ENCODE data around the gene MAN2B1.

MAN2B1 gene

DNA sequence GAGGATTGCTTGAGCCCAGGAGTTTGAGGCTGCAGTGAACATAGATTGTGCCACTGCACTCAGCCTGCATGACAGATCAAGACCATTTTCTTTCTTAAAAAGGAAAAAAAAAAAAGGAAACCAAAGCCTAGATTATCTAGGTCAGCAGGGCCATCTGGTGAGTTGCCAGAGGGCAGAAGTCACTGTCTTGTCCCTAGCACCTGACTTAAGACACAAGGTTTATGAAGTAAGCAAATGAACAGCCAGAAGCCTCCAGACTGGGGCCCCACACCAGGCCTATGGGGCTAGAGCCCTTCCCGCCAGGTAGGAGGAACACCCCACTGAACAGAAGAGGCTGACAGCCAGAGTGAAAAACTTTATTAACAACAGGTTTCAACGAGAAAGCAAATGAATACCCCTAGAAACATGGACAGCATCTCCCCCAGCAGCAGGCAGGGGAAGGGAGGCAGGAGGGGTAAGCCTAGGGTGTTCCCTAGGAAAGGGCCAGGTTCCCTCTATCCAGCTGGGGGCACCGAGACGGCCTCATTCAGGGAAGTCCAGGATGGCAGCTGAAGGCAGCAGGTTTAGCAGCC is 1.3 kb upstream of the MAN2B1 start:
- H2AFZ ChIP-seq (ENCODE audit: low read depth, low read length) = no peak overlapping the region
- no peak overlapping the region for H2BK120ac ChIP-seq (ENCODE audit: low read depth, low read length)
- H3K27me3 ChIP-seq (ENCODE audit: control insufficient read depth in 1 of 2, insufficient read depth in 1 of 2, low read length in 2 of 2) = no peaks in the 10 kb centered on the region
- peak overlapping the region in 1 of 2 experiments; percentile 97 for H3K4me3 ChIP-seq (ENCODE audit: insufficient read depth in 1 of 2, low read depth in 1 of 2, low read length in 2 of 2)
- H2AK5ac ChIP-seq (ENCODE audit: low read length, severe bottlenecking) = no peak overlapping the region
- H2BK5ac ChIP-seq (ENCODE audit: low read depth, low read length, poor library complexity, severe bottlenecking) = no peak overlapping the region
- peaks cover 49% of the 10 kb centered on the region in 2 experiments for H3K36me3 ChIP-seq (ENCODE audit: control insufficient read depth in 1 of 2, insufficient read depth in 2 of 2, low read depth in 1 of 2, low read length in 2 of 2)
- no peak overlapping the region for H3K18ac ChIP-seq (ENCODE audit: low read depth in 1 of 2, low read length in 2 of 2)
- DNase-seq = no peak
- no peaks in the 10 kb centered on the region for H3K9me3 ChIP-seq (ENCODE audit: control insufficient read depth, low read length)
- H2BK15ac ChIP-seq (ENCODE audit: low read depth, poor library complexity, severe bottlenecking) = no peak overlapping the region
- no peak overlapping the region for H2BK12ac ChIP-seq (ENCODE audit: low read length in 2 of 2)
- no peak overlapping the region for H4K8ac ChIP-seq (ENCODE audit: low read length)
- H3K4me1 ChIP-seq (ENCODE audit: control insufficient read depth, insufficient read depth, low read depth, low read length) = peaks cover 32% of the 10 kb centered on the region
- peak overlapping the region in 1 of 2 experiments; percentile 38 for H3K23ac ChIP-seq (ENCODE audit: low read length in 2 of 2)
- no peak overlapping the region for H3K27ac ChIP-seq (ENCODE audit: low read length, poor library complexity, severe bottlenecking)
- no peak overlapping the region for H3K4ac ChIP-seq (ENCODE audit: low read depth in 1 of 2, low read length in 2 of 2)
- WGBS = 89% methylated on average over 3 of the region's 4 CpGs
- H4K91ac ChIP-seq (ENCODE audit: low read length) = no peak overlapping the region
- H3K4me2 ChIP-seq (ENCODE audit: low read length, poor library complexity, severe bottlenecking) = peak overlapping the region; percentile 95
- no peak overlapping the region for H3K14ac ChIP-seq (ENCODE audit: low read length in 2 of 2)
- peaks cover 51% of the 10 kb centered on the region for H3K79me1 ChIP-seq (replicated peaks; ENCODE audit: low read length, poor library complexity, severe bottlenecking)
- peak overlapping the region; percentile 99 for H3K9ac ChIP-seq (ENCODE audit: low read length)

DNA sequence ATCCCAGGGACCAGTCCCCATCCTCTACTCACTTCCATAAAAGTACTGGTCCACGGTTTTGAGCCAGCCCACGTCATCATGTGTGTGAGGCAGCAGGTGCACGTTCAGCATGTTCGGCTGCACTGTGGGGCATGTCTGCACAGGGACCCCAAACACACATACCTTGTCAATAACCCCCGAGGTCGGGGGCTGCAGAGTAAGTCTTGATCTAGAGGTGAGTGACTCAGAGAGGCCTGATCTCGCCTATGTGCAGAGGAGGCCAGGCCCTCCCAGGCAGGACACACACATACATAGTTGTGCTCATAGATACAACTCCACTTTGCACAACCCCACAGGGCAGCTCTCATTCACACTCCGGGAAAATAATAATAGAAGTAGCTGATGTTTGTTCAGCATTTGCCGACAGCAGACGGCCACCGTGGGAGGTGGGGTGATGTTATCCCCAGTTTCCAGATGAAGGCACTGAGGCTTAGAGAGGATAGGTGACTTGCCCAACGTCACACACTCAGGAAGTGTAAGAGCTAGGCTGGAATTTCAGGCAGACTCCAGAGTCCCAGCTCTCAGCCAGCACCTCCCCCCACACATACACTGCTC is 774 bp downstream of the MAN2B1 start:
- no peaks in the 10 kb centered on the region for H3K27me3 ChIP-seq (ENCODE audit: control insufficient read depth in 1 of 2, insufficient read depth in 1 of 2, low read length in 2 of 2)
- H3K36me3 ChIP-seq (ENCODE audit: control insufficient read depth in 1 of 2, insufficient read depth in 2 of 2, low read depth in 1 of 2, low read length in 2 of 2) = peaks cover 49 to 57% of the 10 kb centered on the region in 2 experiments
- H3K4me3 ChIP-seq (ENCODE audit: insufficient read depth in 1 of 2, low read depth in 1 of 2, low read length in 2 of 2) = peak overlapping the region; percentile 85 to 97
- no peak overlapping the region for H2BK15ac ChIP-seq (ENCODE audit: low read depth, poor library complexity, severe bottlenecking)
- no peak overlapping the region for H3K23ac ChIP-seq (ENCODE audit: low read length in 2 of 2)
- no peak overlapping the region for H2BK5ac ChIP-seq (ENCODE audit: low read depth, low read length, poor library complexity, severe bottlenecking)
- H3K4me1 ChIP-seq (ENCODE audit: control insufficient read depth, insufficient read depth, low read depth, low read length) = peaks cover 32% of the 10 kb centered on the region
- peak overlapping the region; percentile 73 for H4K8ac ChIP-seq (ENCODE audit: low read length)
- no peak overlapping the region for H2BK120ac ChIP-seq (ENCODE audit: low read depth, low read length)
- H2AFZ ChIP-seq (ENCODE audit: low read depth, low read length) = peak overlapping the region; percentile 87
- H3K4ac ChIP-seq (ENCODE audit: low read depth in 1 of 2, low read length in 2 of 2) = no peak overlapping the region
- H3K27ac ChIP-seq (ENCODE audit: low read length, poor library complexity, severe bottlenecking) = no peak overlapping the region
- H3K79me1 ChIP-seq (replicated peaks; ENCODE audit: low read length, poor library complexity, severe bottlenecking) = peaks cover 48% of the 10 kb centered on the region
- H2BK12ac ChIP-seq (ENCODE audit: low read length in 2 of 2) = no peak overlapping the region
- H2AK5ac ChIP-seq (ENCODE audit: low read length, severe bottlenecking) = no peak overlapping the region
- WGBS = 80% methylated on average over 10 of the region's 12 CpGs
- peak overlapping the region; percentile 99 for H3K9ac ChIP-seq (ENCODE audit: low read length)
- H3K4me2 ChIP-seq (ENCODE audit: low read length, poor library complexity, severe bottlenecking) = peak overlapping the region; percentile 89
- peak overlapping the region in 1 of 2 experiments; percentile 89 for H3K14ac ChIP-seq (ENCODE audit: low read length in 2 of 2)
- H4K91ac ChIP-seq (ENCODE audit: low read length) = peak overlapping the region; percentile 43
- H3K18ac ChIP-seq (ENCODE audit: low read depth in 1 of 2, low read length in 2 of 2) = peak overlapping the region in 1 of 2 experiments; percentile 79
- no peaks in the 10 kb centered on the region for H3K9me3 ChIP-seq (ENCODE audit: control insufficient read depth, low read length)
- no peak for DNase-seq

DNA sequence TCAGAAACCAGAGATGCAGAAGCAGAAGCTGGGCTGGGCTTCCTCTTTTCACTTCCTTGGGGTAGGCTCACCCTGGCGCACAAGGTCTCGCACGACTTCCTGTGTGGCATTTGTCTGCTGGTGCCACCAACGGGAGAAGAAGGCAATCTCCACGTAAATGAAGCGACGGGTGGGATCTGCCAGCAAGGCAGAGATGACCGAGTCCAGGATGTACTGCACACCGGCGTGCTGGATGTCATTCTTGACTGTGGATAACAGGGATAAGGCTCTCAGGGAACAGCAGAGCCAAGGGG is 1.3 kb downstream of the MAN2B1 start:
- Histone ChIP-seq H3K4ac (ENCODE audit: low read depth in 1 of 2, low read length in 2 of 2) (no peak overlapping the region), H3K4me2 (ENCODE audit: low read length, poor library complexity, severe bottlenecking) (no peak overlapping the region), H3K14ac (ENCODE audit: low read length in 2 of 2) (no peak overlapping the region), H2BK120ac (ENCODE audit: low read depth, low read length) (no peak overlapping the region), H2AFZ (ENCODE audit: low read depth, low read length) (no peak overlapping the region), H2BK12ac (ENCODE audit: low read length in 2 of 2) (no peak overlapping the region), H3K36me3 (ENCODE audit: control insufficient read depth in 1 of 2, insufficient read depth in 2 of 2, low read depth in 1 of 2, low read length in 2 of 2) (peaks cover 52 to 55% of the 10 kb centered on the region in 2 experiments), H3K23ac (ENCODE audit: low read length in 2 of 2) (no peak overlapping the region), H2BK15ac (ENCODE audit: low read depth, poor library complexity, severe bottlenecking) (no peak overlapping the region), H3K9ac (ENCODE audit: low read length) (peak overlapping the region; percentile 99), H3K27me3 (ENCODE audit: control insufficient read depth in 1 of 2, insufficient read depth in 1 of 2, low read length in 2 of 2) (no peaks in the 10 kb centered on the region), H2AK5ac (ENCODE audit: low read length, severe bottlenecking) (no peak overlapping the region), H3K9me3 (ENCODE audit: control insufficient read depth, low read length) (no peaks in the 10 kb centered on the region), H4K91ac (ENCODE audit: low read length) (no peak overlapping the region), H3K4me3 (ENCODE audit: insufficient read depth in 1 of 2, low read depth in 1 of 2, low read length in 2 of 2) (no peak overlapping the region), H3K79me1 (replicated peaks; ENCODE audit: low read length, poor library complexity, severe bottlenecking) (peaks cover 45% of the 10 kb centered on the region), H3K4me1 (ENCODE audit: control insufficient read depth, insufficient read depth, low read depth, low read length) (peaks cover 27% of the 10 kb centered on the region), H2BK5ac (ENCODE audit: low read depth, low read length, poor library complexity, severe bottlenecking) (no peak overlapping the region), H3K27ac (ENCODE audit: low read length, poor library complexity, severe bottlenecking) (no peak overlapping the region), H4K8ac (ENCODE audit: low read length) (no peak overlapping the region), H3K18ac (ENCODE audit: low read depth in 1 of 2, low read length in 2 of 2) (no peak overlapping the region)
- 99% methylated on average over 10 of the region's 10 CpGs for WGBS
- no peak for DNase-seq

DNA sequence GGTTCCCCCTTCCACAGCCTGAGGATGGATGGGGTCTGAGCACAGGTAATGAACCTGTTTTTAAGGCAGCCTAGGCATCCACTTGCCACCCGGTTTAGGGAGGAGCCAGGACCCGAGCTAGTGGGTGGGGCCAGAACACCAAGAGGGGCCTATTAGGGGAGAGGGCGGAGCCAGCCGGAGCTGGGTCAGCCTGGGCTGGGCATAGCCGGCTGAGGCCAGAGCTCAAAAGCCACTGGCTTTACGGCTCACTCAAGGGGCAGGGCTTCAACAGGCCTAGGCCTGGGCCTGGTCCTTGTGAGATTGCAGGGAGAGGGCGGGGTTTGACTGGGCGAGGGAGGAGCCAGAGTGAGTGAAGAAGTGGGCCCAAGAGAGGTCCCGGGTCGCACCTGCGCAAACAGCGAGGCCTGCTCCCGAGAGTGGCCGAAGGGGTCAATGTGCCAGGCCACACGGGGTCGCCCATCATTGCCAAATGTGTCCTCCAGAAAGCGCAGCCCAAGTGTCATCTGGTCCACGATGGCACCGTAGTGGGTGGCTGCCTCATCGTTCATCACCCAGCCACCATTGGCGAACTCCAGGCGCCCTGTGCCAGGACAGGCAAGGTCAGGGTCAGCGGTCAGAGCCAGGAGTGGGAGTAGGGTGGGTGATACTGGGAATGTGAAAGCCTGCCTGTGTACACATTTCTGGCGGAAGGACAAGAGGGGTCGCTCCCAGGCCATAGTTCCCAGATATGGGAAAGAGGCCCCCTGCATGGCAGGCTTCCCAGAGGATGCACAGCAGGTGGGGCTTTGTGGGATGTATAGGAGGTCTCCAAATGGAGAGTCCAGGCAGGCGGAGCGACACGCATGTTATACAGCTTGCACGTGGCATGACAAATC is 1.9 kb downstream of the MAN2B1 start:
- peaks cover 24% of the 10 kb centered on the region for H3K4me1 ChIP-seq (ENCODE audit: control insufficient read depth, insufficient read depth, low read depth, low read length)
- H3K9me3 ChIP-seq (ENCODE audit: control insufficient read depth, low read length) = no peaks in the 10 kb centered on the region
- H2AFZ ChIP-seq (ENCODE audit: low read depth, low read length) = no peak overlapping the region
- no peak overlapping the region for H3K23ac ChIP-seq (ENCODE audit: low read length in 2 of 2)
- H2AK5ac ChIP-seq (ENCODE audit: low read length, severe bottlenecking) = no peak overlapping the region
- no peak overlapping the region for H2BK120ac ChIP-seq (ENCODE audit: low read depth, low read length)
- no peaks in the 10 kb centered on the region for H3K27me3 ChIP-seq (ENCODE audit: control insufficient read depth in 1 of 2, insufficient read depth in 1 of 2, low read length in 2 of 2)
- H4K8ac ChIP-seq (ENCODE audit: low read length) = no peak overlapping the region
- H2BK12ac ChIP-seq (ENCODE audit: low read length in 2 of 2) = no peak overlapping the region
- H3K27ac ChIP-seq (ENCODE audit: low read length, poor library complexity, severe bottlenecking) = no peak overlapping the region
- no peak overlapping the region for H3K4me3 ChIP-seq (ENCODE audit: insufficient read depth in 1 of 2, low read depth in 1 of 2, low read length in 2 of 2)
- H3K36me3 ChIP-seq (ENCODE audit: control insufficient read depth in 1 of 2, insufficient read depth in 2 of 2, low read depth in 1 of 2, low read length in 2 of 2) = peaks cover 56 to 59% of the 10 kb centered on the region in 2 experiments
- H3K4ac ChIP-seq (ENCODE audit: low read depth in 1 of 2, low read length in 2 of 2) = no peak overlapping the region
- H3K79me1 ChIP-seq (replicated peaks; ENCODE audit: low read length, poor library complexity, severe bottlenecking) = peaks cover 40% of the 10 kb centered on the region
- no peak overlapping the region for H2BK15ac ChIP-seq (ENCODE audit: low read depth, poor library complexity, severe bottlenecking)
- H2BK5ac ChIP-seq (ENCODE audit: low read depth, low read length, poor library complexity, severe bottlenecking) = no peak overlapping the region
- no peak overlapping the region for H3K4me2 ChIP-seq (ENCODE audit: low read length, poor library complexity, severe bottlenecking)
- no peak for DNase-seq
- H4K91ac ChIP-seq (ENCODE audit: low read length) = no peak overlapping the region
- H3K9ac ChIP-seq (ENCODE audit: low read length) = no peak overlapping the region
- H3K14ac ChIP-seq (ENCODE audit: low read length in 2 of 2) = no peak overlapping the region
- H3K18ac ChIP-seq (ENCODE audit: low read depth in 1 of 2, low read length in 2 of 2) = no peak overlapping the region
- whole genome bisulfite sequencing = 95% methylated on average over 29 of the region's 29 CpGs
